ENCODE results near the gene PLD5.
"Not testable (repeated sequence)": the region's sequence is repeated elsewhere in the genome, so short reads cannot be mapped to it uniquely, and the experiment has no call there.

DNA sequence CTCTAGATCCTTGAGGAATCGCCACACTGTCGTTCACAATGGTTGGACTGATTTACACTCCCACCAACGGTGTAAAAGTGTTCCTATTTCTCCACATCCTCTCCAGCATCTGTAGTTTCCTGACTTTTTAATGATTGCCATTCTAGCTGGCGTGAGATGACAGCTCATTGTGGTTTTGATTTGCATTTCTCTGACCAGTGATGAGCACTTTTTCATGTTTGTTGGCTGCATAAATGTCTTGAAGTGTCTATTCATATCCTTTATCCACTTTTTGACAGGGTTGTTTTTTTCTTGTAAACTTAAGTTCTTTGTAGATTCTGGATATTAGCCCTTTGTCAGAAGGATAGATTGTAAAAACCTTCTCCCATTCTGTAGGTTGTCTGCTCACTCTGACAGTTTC lies 465.9 kb downstream of the PLD5 start:
- TF ChIP-seq, protein P1, sequence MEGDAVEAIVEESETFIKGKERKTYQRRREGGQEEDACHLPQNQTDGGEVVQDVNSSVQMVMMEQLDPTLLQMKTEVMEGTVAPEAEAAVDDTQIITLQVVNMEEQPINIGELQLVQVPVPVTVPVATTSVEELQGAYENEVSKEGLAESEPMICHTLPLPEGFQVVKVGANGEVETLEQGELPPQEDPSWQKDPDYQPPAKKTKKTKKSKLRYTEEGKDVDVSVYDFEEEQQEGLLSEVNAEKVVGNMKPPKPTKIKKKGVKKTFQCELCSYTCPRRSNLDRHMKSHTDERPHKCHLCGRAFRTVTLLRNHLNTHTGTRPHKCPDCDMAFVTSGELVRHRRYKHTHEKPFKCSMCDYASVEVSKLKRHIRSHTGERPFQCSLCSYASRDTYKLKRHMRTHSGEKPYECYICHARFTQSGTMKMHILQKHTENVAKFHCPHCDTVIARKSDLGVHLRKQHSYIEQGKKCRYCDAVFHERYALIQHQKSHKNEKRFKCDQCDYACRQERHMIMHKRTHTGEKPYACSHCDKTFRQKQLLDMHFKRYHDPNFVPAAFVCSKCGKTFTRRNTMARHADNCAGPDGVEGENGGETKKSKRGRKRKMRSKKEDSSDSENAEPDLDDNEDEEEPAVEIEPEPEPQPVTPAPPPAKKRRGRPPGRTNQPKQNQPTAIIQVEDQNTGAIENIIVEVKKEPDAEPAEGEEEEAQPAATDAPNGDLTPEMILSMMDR (conservative IDR thresholded peaks at IDR 0.05 in 1 of 2, IDR thresholded peaks at IDR 0.05 in 1 of 2; ENCODE audit: extremely low read depth in 1 of 2, insufficient read depth in 1 of 2, low read depth in 1 of 2, low read length in 2 of 2) = not testable (repeated sequence)
- not testable (repeated sequence) for TF ChIP-seq EZH2 (IDR thresholded peaks at IDR 0.05; ENCODE audit: borderline replicate concordance, low read length)
